Measurements from ENCODE around the gene ATP1A1. TPM values are rescaled to one million over a fixed set of nuclear protein-coding genes. Genes with fewer than 3 reads are reported as not detected.

Gene ATP1A1
- total and polyA plus RNA-seq, 9 of the 15 experiments (the other 6 are each of a cell fraction or from before 2014, with no cell fraction given) = 99.3 to 513 (median 234) TPM

DNA sequence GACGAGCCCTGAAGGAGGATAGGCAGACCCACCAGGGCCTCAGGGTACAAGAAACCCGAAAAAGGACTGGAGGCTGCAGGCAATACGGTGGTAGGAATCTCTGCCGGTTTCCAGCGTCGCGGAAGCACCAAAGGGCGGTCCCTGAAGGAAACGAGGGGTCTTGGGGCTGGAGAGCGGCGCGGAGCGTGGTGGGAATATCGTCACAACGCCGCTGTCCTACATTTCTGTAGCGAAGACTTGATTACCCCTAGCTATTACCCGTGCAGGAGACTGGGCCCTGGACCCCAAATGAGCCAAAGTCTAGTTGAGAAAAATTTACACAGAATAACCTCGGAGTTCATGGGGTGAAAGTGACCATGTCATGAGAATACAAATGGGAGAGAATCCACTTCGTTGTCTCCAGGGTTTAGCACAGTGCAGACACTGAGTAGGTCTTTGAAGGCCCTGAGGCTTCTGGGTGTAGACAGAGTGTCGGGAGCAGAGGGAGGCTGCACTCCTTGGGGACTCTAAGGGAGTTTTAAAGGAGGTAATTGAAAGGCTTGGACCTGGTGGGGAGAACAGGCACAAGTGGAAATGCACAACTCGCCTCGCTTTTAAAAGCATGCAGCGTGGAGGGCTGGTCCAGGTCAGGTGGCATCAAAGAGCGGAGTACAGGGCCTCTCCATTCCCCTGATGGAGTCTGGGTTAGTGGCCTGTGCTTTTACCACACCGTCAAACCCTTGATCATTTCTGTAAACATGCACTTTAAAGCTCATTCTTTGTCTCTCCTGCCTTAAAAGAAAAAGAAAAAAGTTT, 1.5 kb downstream of the ATP1A1 start (continued):
- TF ChIP-seq, protein P1, sequence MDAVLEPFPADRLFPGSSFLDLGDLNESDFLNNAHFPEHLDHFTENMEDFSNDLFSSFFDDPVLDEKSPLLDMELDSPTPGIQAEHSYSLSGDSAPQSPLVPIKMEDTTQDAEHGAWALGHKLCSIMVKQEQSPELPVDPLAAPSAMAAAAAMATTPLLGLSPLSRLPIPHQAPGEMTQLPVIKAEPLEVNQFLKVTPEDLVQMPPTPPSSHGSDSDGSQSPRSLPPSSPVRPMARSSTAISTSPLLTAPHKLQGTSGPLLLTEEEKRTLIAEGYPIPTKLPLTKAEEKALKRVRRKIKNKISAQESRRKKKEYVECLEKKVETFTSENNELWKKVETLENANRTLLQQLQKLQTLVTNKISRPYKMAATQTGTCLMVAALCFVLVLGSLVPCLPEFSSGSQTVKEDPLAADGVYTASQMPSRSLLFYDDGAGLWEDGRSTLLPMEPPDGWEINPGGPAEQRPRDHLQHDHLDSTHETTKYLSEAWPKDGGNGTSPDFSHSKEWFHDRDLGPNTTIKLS (IDR thresholded peaks at IDR 0.05; ENCODE audit: borderline replicate concordance, low read depth) = no peak
- no peak for TF ChIP-seq TAF1 (IDR thresholded peaks at IDR 0.05; ENCODE audit: control insufficient read depth, extremely low read depth, insufficient read depth, low read length, severe bottlenecking)
- TF ChIP-seq BACH1 (tag; IDR thresholded peaks at IDR 0.05) = no peak
- TF ChIP-seq HNRNPUL1 (IDR thresholded peaks at IDR 0.05; ENCODE audit: low read length) = 0 out of 2 replicates have a peak, but pooled peaks have one; percentile 46
- TF ChIP-seq, protein P2, sequence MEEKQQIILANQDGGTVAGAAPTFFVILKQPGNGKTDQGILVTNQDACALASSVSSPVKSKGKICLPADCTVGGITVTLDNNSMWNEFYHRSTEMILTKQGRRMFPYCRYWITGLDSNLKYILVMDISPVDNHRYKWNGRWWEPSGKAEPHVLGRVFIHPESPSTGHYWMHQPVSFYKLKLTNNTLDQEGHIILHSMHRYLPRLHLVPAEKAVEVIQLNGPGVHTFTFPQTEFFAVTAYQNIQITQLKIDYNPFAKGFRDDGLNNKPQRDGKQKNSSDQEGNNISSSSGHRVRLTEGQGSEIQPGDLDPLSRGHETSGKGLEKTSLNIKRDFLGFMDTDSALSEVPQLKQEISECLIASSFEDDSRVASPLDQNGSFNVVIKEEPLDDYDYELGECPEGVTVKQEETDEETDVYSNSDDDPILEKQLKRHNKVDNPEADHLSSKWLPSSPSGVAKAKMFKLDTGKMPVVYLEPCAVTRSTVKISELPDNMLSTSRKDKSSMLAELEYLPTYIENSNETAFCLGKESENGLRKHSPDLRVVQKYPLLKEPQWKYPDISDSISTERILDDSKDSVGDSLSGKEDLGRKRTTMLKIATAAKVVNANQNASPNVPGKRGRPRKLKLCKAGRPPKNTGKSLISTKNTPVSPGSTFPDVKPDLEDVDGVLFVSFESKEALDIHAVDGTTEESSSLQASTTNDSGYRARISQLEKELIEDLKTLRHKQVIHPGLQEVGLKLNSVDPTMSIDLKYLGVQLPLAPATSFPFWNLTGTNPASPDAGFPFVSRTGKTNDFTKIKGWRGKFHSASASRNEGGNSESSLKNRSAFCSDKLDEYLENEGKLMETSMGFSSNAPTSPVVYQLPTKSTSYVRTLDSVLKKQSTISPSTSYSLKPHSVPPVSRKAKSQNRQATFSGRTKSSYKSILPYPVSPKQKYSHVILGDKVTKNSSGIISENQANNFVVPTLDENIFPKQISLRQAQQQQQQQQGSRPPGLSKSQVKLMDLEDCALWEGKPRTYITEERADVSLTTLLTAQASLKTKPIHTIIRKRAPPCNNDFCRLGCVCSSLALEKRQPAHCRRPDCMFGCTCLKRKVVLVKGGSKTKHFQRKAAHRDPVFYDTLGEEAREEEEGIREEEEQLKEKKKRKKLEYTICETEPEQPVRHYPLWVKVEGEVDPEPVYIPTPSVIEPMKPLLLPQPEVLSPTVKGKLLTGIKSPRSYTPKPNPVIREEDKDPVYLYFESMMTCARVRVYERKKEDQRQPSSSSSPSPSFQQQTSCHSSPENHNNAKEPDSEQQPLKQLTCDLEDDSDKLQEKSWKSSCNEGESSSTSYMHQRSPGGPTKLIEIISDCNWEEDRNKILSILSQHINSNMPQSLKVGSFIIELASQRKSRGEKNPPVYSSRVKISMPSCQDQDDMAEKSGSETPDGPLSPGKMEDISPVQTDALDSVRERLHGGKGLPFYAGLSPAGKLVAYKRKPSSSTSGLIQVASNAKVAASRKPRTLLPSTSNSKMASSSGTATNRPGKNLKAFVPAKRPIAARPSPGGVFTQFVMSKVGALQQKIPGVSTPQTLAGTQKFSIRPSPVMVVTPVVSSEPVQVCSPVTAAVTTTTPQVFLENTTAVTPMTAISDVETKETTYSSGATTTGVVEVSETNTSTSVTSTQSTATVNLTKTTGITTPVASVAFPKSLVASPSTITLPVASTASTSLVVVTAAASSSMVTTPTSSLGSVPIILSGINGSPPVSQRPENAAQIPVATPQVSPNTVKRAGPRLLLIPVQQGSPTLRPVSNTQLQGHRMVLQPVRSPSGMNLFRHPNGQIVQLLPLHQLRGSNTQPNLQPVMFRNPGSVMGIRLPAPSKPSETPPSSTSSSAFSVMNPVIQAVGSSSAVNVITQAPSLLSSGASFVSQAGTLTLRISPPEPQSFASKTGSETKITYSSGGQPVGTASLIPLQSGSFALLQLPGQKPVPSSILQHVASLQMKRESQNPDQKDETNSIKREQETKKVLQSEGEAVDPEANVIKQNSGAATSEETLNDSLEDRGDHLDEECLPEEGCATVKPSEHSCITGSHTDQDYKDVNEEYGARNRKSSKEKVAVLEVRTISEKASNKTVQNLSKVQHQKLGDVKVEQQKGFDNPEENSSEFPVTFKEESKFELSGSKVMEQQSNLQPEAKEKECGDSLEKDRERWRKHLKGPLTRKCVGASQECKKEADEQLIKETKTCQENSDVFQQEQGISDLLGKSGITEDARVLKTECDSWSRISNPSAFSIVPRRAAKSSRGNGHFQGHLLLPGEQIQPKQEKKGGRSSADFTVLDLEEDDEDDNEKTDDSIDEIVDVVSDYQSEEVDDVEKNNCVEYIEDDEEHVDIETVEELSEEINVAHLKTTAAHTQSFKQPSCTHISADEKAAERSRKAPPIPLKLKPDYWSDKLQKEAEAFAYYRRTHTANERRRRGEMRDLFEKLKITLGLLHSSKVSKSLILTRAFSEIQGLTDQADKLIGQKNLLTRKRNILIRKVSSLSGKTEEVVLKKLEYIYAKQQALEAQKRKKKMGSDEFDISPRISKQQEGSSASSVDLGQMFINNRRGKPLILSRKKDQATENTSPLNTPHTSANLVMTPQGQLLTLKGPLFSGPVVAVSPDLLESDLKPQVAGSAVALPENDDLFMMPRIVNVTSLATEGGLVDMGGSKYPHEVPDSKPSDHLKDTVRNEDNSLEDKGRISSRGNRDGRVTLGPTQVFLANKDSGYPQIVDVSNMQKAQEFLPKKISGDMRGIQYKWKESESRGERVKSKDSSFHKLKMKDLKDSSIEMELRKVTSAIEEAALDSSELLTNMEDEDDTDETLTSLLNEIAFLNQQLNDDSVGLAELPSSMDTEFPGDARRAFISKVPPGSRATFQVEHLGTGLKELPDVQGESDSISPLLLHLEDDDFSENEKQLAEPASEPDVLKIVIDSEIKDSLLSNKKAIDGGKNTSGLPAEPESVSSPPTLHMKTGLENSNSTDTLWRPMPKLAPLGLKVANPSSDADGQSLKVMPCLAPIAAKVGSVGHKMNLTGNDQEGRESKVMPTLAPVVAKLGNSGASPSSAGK (IDR thresholded peaks at IDR 0.05) = peak; percentile 69
- no peak for TF ChIP-seq TSC22D4 (tag; IDR thresholded peaks at IDR 0.05)
- TF ChIP-seq, protein P3, sequence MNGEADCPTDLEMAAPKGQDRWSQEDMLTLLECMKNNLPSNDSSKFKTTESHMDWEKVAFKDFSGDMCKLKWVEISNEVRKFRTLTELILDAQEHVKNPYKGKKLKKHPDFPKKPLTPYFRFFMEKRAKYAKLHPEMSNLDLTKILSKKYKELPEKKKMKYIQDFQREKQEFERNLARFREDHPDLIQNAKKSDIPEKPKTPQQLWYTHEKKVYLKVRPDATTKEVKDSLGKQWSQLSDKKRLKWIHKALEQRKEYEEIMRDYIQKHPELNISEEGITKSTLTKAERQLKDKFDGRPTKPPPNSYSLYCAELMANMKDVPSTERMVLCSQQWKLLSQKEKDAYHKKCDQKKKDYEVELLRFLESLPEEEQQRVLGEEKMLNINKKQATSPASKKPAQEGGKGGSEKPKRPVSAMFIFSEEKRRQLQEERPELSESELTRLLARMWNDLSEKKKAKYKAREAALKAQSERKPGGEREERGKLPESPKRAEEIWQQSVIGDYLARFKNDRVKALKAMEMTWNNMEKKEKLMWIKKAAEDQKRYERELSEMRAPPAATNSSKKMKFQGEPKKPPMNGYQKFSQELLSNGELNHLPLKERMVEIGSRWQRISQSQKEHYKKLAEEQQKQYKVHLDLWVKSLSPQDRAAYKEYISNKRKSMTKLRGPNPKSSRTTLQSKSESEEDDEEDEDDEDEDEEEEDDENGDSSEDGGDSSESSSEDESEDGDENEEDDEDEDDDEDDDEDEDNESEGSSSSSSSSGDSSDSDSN (IDR thresholded peaks at IDR 0.05; ENCODE audit: borderline replicate concordance in 1 of 2, low read depth in 2 of 2, low read length in 2 of 2) = 0 out of 4 replicates have a peak, but pooled peaks of 1 of the 2 experiments have one; percentile 0
